Hepatocyte (in vitro differentiated cells): ENCODE results near the gene DEDD2. TPM values are rescaled to one million over a fixed set of nuclear protein-coding genes. Genes with fewer than 3 reads are reported as not detected.

Experiments
- DNase-seq: peaks from one replicate; pipeline ENCODE4 v3.0.0-alpha.2; 2016; ENCODE audit warnings: low spot score
- H2AFZ ChIP-seq: fragments of 200-600 bp; sonication (generic); 2 replicates; pipeline ENCODE4 v1.6.0; 2016; ENCODE audit warnings: antibody characterized with exemption, mild to moderate bottlenecking
- H3K27ac ChIP-seq: fragments of 200-600 bp; sonication (generic); 2 replicates; pipeline ENCODE4 v1.5.1; 2016; ENCODE audit warnings: mild to moderate bottlenecking
- H3K27me3 ChIP-seq: fragments of 200-600 bp; sonication (generic); 2 replicates; pipeline ENCODE4 v1.6.1; 2016
- H3K36me3 ChIP-seq: fragments of 200-600 bp; sonication (generic); replicated peaks from 2 replicates; pipeline ENCODE4 v1.5.1; 2016; ENCODE audit warnings: low read depth; ENCODE audit not compliant: insufficient read depth
- H3K4me1 ChIP-seq: fragments of 200-600 bp; sonication (generic); 2 replicates; pipeline ENCODE4 v1.5.1; 2016; ENCODE audit warnings: mild to moderate bottlenecking, moderate library complexity; ENCODE audit not compliant: insufficient read depth
- H3K4me2 ChIP-seq: fragments of 200-600 bp; sonication (generic); 2 replicates; pipeline ENCODE4 v1.6.0; 2016
- H3K4me3 ChIP-seq: fragments of 200-600 bp; sonication (generic); 2 replicates; pipeline ENCODE4 v1.5.1; 2016; ENCODE audit warnings: mild to moderate bottlenecking
- H3K79me2 ChIP-seq: fragments of 200-600 bp; sonication (generic); 2 replicates; pipeline ENCODE4 v1.6.0; 2017; ENCODE audit warnings: mild to moderate bottlenecking
- H3K9me2 ChIP-seq: fragments of 200-600 bp; sonication (generic); replicated peaks from 2 replicates; pipeline ENCODE4 v1.6.0; 2017; ENCODE audit warnings: mild to moderate bottlenecking; ENCODE audit not compliant: insufficient read depth
- H3K9me3 ChIP-seq: fragments of 200-600 bp; sonication (generic); 2 replicates; pipeline ENCODE4 v1.5.1; 2016; ENCODE audit warnings: low read depth, mild to moderate bottlenecking
- H4K20me1 ChIP-seq: fragments of 200-600 bp; sonication (generic); 2 replicates; pipeline ENCODE4 v1.6.0; 2016; ENCODE audit warnings: mild to moderate bottlenecking; ENCODE audit not compliant: insufficient read depth, poor library complexity, severe bottlenecking
- EZH2 ChIP-seq: fragments of 200-600 bp; sonication (generic); IDR thresholded peaks from 2 replicates; pipeline ENCODE4 v1.6.1; 2016; ENCODE audit warnings: antibody characterized with exemption, mild to moderate bottlenecking, borderline replicate concordance
- EZH2phosphoT487 ChIP-seq: fragments of 200-600 bp; sonication (generic); IDR thresholded peaks from one replicate; pipeline ENCODE4 v1.6.1; 2018; ENCODE audit warnings: antibody characterized with exemption, mild to moderate bottlenecking, low read depth, moderate library complexity; ENCODE audit not compliant: unreplicated experiment, severe bottlenecking
- WGBS: methylation state at CpG from one replicate; pipeline ENCODE4 v1.1.6; 2016; ENCODE audit warnings: low lambda C conversion rate; ENCODE audit errors: missing lambda C conversion rate; 5-methylcytosine and 5-hydroxymethylcytosine counted together
- polyA plus RNA-seq: library from polyadenylated mRNA; unstranded; fragments of >200 nt; fragmentation: Nextera tagmentation; extraction: Ambion mirVana; gene quantifications from 2 replicates; pipeline ENCODE4 v1.2.1, GENCODE V29; 2016
- total RNA-seq: library from RNA; depleted of rRNA; stranded (reverse); fragments of >200 nt; gene quantifications from 2 replicates; pipeline ENCODE4 v1.2.3, GENCODE V29; 2014
- TF ChIP-seq, protein P1 (sequence below): fragments of 200-600 bp; sonication (generic); IDR thresholded peaks from 2 replicates; pipeline ENCODE4 v1.5.1; 2016; ENCODE audit warnings: antibody characterized with exemption, mild to moderate bottlenecking; ENCODE audit not compliant: poor library complexity

The DEDD2 gene
- total and polyA plus RNA-seq, 2 experiments from 2014 or later = 34.2 to 37.8 TPM

DNA sequence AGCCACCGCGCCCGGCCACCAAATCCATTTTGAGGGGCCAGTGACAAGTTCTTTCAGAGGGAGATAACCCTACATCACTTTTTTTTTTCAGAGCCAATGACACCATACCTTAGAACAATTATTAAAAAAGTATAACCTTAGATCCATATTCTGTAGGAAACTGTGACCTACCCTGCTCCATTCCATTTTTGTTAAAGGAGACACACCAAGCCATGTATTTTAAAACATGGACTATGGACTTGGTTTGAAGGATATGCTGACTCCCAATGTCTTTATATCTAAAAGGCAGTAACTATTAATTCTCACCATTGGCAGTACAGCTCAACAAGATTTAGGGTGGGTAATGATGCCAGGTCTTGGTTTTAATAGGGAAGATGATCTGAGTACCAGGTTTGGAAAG is 23.8 kb upstream of the DEDD2 start:
- Histone ChIP-seq H3K27me3 (no peaks in the 10 kb centered on the region), H3K4me3 (peak overlapping the region; percentile 82), H3K4me1 (peaks cover 7% of the 10 kb centered on the region), H3K9me3 (no peaks in the 10 kb centered on the region), H2AFZ (no peak overlapping the region), H3K4me2 (peak overlapping the region; percentile 93), H3K9me2 (no peaks in the 10 kb centered on the region), H3K36me3 (no peaks in the 10 kb centered on the region), H4K20me1 (no peaks in the 10 kb centered on the region), H3K79me2 (peaks cover 43% of the 10 kb centered on the region), H3K27ac (peak overlapping the region; percentile 79)
- WGBS = 100% methylated on average over 3 of the region's 3 CpGs
- no peak for DNase-seq
- no peak for TF ChIP-seq EZH2
- TF ChIP-seq, protein P1, sequence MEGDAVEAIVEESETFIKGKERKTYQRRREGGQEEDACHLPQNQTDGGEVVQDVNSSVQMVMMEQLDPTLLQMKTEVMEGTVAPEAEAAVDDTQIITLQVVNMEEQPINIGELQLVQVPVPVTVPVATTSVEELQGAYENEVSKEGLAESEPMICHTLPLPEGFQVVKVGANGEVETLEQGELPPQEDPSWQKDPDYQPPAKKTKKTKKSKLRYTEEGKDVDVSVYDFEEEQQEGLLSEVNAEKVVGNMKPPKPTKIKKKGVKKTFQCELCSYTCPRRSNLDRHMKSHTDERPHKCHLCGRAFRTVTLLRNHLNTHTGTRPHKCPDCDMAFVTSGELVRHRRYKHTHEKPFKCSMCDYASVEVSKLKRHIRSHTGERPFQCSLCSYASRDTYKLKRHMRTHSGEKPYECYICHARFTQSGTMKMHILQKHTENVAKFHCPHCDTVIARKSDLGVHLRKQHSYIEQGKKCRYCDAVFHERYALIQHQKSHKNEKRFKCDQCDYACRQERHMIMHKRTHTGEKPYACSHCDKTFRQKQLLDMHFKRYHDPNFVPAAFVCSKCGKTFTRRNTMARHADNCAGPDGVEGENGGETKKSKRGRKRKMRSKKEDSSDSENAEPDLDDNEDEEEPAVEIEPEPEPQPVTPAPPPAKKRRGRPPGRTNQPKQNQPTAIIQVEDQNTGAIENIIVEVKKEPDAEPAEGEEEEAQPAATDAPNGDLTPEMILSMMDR = no peak
- TF ChIP-seq EZH2phosphoT487 = no peak

DNA sequence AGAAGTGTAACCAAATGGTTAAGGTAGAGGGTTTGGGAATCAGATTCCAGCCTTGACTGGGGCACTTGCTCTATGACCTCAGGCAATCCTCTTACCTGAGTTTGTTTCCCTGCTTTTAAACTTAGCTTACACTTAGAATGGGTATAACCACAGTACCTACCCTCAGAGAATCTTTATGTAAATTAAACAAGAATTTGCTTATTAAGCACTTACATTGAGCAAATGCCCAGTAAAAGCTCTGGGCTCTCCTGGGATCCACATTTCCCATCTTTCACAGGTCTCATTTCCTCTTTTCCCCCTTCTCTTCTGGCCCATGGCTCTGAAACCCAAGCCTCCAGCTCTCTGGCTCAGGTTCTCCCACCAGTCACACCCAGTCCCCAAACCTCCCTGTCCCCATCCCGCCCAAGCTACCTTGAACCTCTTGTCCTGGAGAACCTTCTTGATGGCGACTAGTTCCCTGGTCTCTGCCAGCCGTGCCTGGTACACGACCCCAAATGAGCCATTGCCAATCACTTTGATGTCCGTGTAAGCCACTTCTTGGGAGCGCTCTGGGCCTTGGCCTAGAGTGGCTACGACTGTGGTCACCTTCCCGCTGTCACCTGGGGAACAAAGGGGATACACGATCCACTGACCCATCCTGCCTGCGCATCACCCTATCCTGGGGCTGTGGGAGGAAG is 22.2 kb upstream of the DEDD2 start:
- Histone ChIP-seq H3K4me3 (no peak overlapping the region), H2AFZ (no peak overlapping the region), H3K9me2 (no peaks in the 10 kb centered on the region), H3K27me3 (no peaks in the 10 kb centered on the region), H4K20me1 (no peaks in the 10 kb centered on the region), H3K9me3 (no peaks in the 10 kb centered on the region), H3K79me2 (peaks cover 43% of the 10 kb centered on the region), H3K27ac (no peak overlapping the region), H3K4me2 (no peak overlapping the region), H3K36me3 (no peaks in the 10 kb centered on the region), H3K4me1 (peaks cover 7% of the 10 kb centered on the region)
- 97% methylated on average over 10 of the region's 10 CpGs for WGBS
- TF ChIP-seq EZH2 (no peak), EZH2phosphoT487 (no peak)
- TF ChIP-seq, protein P1 = no peak
- DNase-seq = no peak

DNA sequence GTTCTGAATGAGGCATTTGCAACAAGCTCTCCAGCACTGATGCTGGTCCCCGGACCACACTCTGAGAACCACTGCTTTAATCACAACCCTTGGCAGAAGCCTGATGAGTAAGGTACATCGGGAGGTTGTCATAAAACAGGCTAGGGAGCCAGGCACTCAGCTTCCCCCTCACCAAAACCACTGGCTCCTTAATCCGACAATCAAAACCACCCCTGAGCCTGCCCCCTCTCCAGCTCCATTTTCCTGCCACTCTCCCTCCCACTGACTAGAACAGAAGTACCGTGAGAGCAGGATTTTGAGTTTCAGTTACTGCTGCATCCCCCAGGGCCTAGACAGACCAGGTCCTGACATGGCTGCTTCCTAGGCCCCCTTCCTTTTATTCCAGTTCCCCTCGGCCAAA is 17.7 kb upstream of the DEDD2 start:
- Histone ChIP-seq H3K4me1 (no peaks in the 10 kb centered on the region), H3K9me2 (no peaks in the 10 kb centered on the region), H3K79me2 (peaks cover 23% of the 10 kb centered on the region), H3K27me3 (no peaks in the 10 kb centered on the region), H3K36me3 (no peaks in the 10 kb centered on the region), H3K4me2 (no peak overlapping the region), H3K9me3 (no peaks in the 10 kb centered on the region), H3K27ac (no peak overlapping the region), H4K20me1 (peaks cover 2% of the 10 kb centered on the region), H3K4me3 (no peak overlapping the region), H2AFZ (no peak overlapping the region)
- TF ChIP-seq, protein P1 = no peak
- no peak for TF ChIP-seq EZH2
- WGBS = 94% methylated on average over 5 of the region's 5 CpGs
- no peak for DNase-seq
